HG03457 (cell line): ENCODE measurements around the gene POU4F2.

ENCODE experiments used
- ATAC-seq: cut with Tn5 transposase; IDR thresholded peaks from one replicate; pipeline ENCODE4 v1.9.1; 2021; ENCODE audit warnings: moderate number of reproducible peaks; ENCODE audit not compliant: unreplicated experiment

POU4F2 gene

GRCh38 chr4:146638786-146639505 lies at the start of gene POU4F2:
Gene POU4F2, plus strand, starts transcription at chr4:146638893. Its CDS starts 248 bp downstream, at chr4:146639141.
- no peak for ATAC-seq

- ATAC-seq, result no peak
These were observed 47.9 kb upstream of the POU4F2 start for GRCh38 chr4:146590801-146591200.

GRCh38 chr4:146592019-146592418 lies 46.7 kb upstream of the POU4F2 start:
- no peak for ATAC-seq

- no peak for ATAC-seq
These were observed 5.8 kb upstream of the POU4F2 start for GRCh38 chr4:146632770-146633470.

- no peak for ATAC-seq
These were observed 5.3 kb upstream of the POU4F2 start for GRCh38 chr4:146633471-146633800.

- ATAC-seq, result no peak
These were observed 3.9 kb upstream of the POU4F2 start for GRCh38 chr4:146634825-146635224.

- ATAC-seq, result no peak
These were observed 916 bp upstream of the POU4F2 start for GRCh38 chr4:146637621-146638332.

GRCh38 chr4:146638333-146638785 lies 334 bp upstream of the POU4F2 start:
- no peak for ATAC-seq

GRCh38 chr4:146639506-146639932 lies 826 bp downstream of the POU4F2 start:
- ATAC-seq, result no peak

GRCh38 chr4:146640021-146640464 lies 1.4 kb downstream of the POU4F2 start:
- no peak for ATAC-seq

- ATAC-seq, result no peak
These were observed 1.9 kb downstream of the POU4F2 start for GRCh38 chr4:146640465-146641061.

GRCh38 chr4:146641762-146642161 lies 3.1 kb downstream of the POU4F2 start:
- no peak for ATAC-seq

- no peak for ATAC-seq
These were observed 5.2 kb downstream of the POU4F2 start for GRCh38 chr4:146643812-146644401.

GRCh38 chr4:146645921-146646320 lies 7.2 kb downstream of the POU4F2 start:
- no peak for ATAC-seq

- ATAC-seq, result no peak
These were observed 8.1 kb downstream of the POU4F2 start for GRCh38 chr4:146646593-146647325.

- ATAC-seq, result no peak
These were observed 9.1 kb downstream of the POU4F2 start for GRCh38 chr4:146647615-146648460.

GRCh38 chr4:146648461-146648783 lies 9.7 kb downstream of the POU4F2 start:
- ATAC-seq, result no peak

- ATAC-seq, result no peak
These were observed 10.5 kb downstream of the POU4F2 start for GRCh38 chr4:146649232-146649631.

- ATAC-seq, result no peak
These were observed 11.3 kb downstream of the POU4F2 start for GRCh38 chr4:146650034-146650433.
